Measurements from ENCODE around the gene LYPD1. TPM values are rescaled to one million over a fixed set of nuclear protein-coding genes. Genes with fewer than 3 reads are reported as not detected.
"Not testable (repeated sequence)": the region's sequence is repeated elsewhere in the genome, so short reads cannot be mapped to it uniquely, and the experiment has no call there.

Gene LYPD1
- not detected for total RNA-seq

- no peak for DNase-seq (ENCODE audit: low read depth in 2 of 3, low spot score in 2 of 3)
These were observed at the start of gene LYPD1 for GRCh38 chr2:132669908-132670495. Gene LYPD1 (minus strand): TSS chr2:132670205. CDS start chr2:132669932, 273 bp downstream.

GRCh38 chr2:132719480-132719879, 49.5 kb upstream of the LYPD1 start:
- no peak for DNase-seq (ENCODE audit: low read depth in 2 of 3, low spot score in 2 of 3)

- DNase-seq (ENCODE audit: low read depth in 2 of 3, low spot score in 2 of 3), result no peak
These were observed 46.9 kb upstream of the LYPD1 start for GRCh38 chr2:132716954-132717353.

GRCh38 chr2:132715386-132716351, 45.7 kb upstream of the LYPD1 start:
- DNase-seq (ENCODE audit: low read depth in 2 of 3, low spot score in 2 of 3), result no peak

- DNase-seq (ENCODE audit: low read depth in 2 of 3, low spot score in 2 of 3), result no peak
These were observed 33.4 kb upstream of the LYPD1 start for GRCh38 chr2:132703396-132703795.

- no peak for DNase-seq (ENCODE audit: low read depth in 2 of 3, low spot score in 2 of 3)
These were observed 31.8 kb upstream of the LYPD1 start for GRCh38 chr2:132701810-132702209.

- not testable (repeated sequence) for DNase-seq (ENCODE audit: low read depth in 2 of 3, low spot score in 2 of 3)
These were observed 29.8 kb upstream of the LYPD1 start for GRCh38 chr2:132699802-132700201.

GRCh38 chr2:132698347-132698746, 28.3 kb upstream of the LYPD1 start:
- DNase-seq (ENCODE audit: low read depth in 2 of 3, low spot score in 2 of 3), result not testable (repeated sequence)

- DNase-seq (ENCODE audit: low read depth in 2 of 3, low spot score in 2 of 3), result no peak
These were observed 27.7 kb upstream of the LYPD1 start for GRCh38 chr2:132697556-132698205.

- no peak for DNase-seq (ENCODE audit: low read depth in 2 of 3, low spot score in 2 of 3)
These were observed 22.8 kb upstream of the LYPD1 start for GRCh38 chr2:132692816-132693215.

- no peak for DNase-seq (ENCODE audit: low read depth in 2 of 3, low spot score in 2 of 3)
These were observed 21.6 kb upstream of the LYPD1 start for GRCh38 chr2:132691556-132691955.

GRCh38 chr2:132690664-132691303, 20.8 kb upstream of the LYPD1 start:
- no peak for DNase-seq (ENCODE audit: low read depth in 2 of 3, low spot score in 2 of 3)

- no peak for DNase-seq (ENCODE audit: low read depth in 2 of 3, low spot score in 2 of 3)
These were observed 11.8 kb upstream of the LYPD1 start for GRCh38 chr2:132681766-132682165.

GRCh38 chr2:132680544-132680943, 10.5 kb upstream of the LYPD1 start:
- no peak for DNase-seq (ENCODE audit: low read depth in 2 of 3, low spot score in 2 of 3)

GRCh38 chr2:132678483-132678882, 8.5 kb upstream of the LYPD1 start:
- no peak for DNase-seq (ENCODE audit: low read depth in 2 of 3, low spot score in 2 of 3)

GRCh38 chr2:132677661-132678060, 7.7 kb upstream of the LYPD1 start:
- no peak for DNase-seq (ENCODE audit: low read depth in 2 of 3, low spot score in 2 of 3)

- no peak for DNase-seq (ENCODE audit: low read depth in 2 of 3, low spot score in 2 of 3)
These were observed 7.0 kb upstream of the LYPD1 start for GRCh38 chr2:132676999-132677398.

- no peak for DNase-seq (ENCODE audit: low read depth in 2 of 3, low spot score in 2 of 3)
These were observed 1.3 kb upstream of the LYPD1 start for GRCh38 chr2:132671151-132671835.

GRCh38 chr2:132670496-132671150, 618 bp upstream of the LYPD1 start:
- peak in 1 of 3 donors; percentile 31 for DNase-seq (ENCODE audit: low read depth in 2 of 3, low spot score in 2 of 3)
